GM10266 (cell line): Measurements from ENCODE around the gene C2CD2.

Experiments
- DNase-seq: peaks from one replicate; pipeline ENCODE4 v3.0.0; 2012; ENCODE audit errors: extremely low spot score
- CTCF ChIP-seq: IDR thresholded peaks from 2 replicates; pipeline ENCODE4 v1.5.1; 2012; ENCODE audit warnings: mild to moderate bottlenecking, low read depth; ENCODE audit not compliant: control insufficient read depth, insufficient read depth; ENCODE audit errors: missing control alignments

C2CD2 gene

GRCh38 chr21:41907496-41908258, 46.1 kb downstream of the C2CD2 start:
- DNase-seq = no peak
- TF ChIP-seq CTCF = no peak

- TF ChIP-seq CTCF = no peak
- no peak for DNase-seq
Measured at GRCh38 chr21:41906770-41907169, 47.0 kb downstream of the C2CD2 start.

- TF ChIP-seq CTCF = no peak
- no peak for DNase-seq
Measured at GRCh38 chr21:41903559-41904351, 50.1 kb downstream of the C2CD2 start.

- DNase-seq = no peak
- TF ChIP-seq CTCF = no peak
Measured at GRCh38 chr21:41902946-41903345, 50.9 kb downstream of the C2CD2 start.

GRCh38 chr21:41901782-41902181, 52.0 kb downstream of the C2CD2 start:
- no peak for TF ChIP-seq CTCF

GRCh38 chr21:41901099-41901498, 52.7 kb downstream of the C2CD2 start:
- TF ChIP-seq CTCF = no peak
- peak; percentile 59 for DNase-seq

More at GRCh38 chr21:41901782-41902181, 52.0 kb downstream of the C2CD2 start:
- no peak for DNase-seq

- no peak for DNase-seq
- no peak for TF ChIP-seq CTCF
Measured at GRCh38 chr21:41900401-41900800, 53.4 kb downstream of the C2CD2 start.
